HepG2 (cell line): Measurements from ENCODE around the gene TEX261. TPM values are rescaled to one million over a fixed set of nuclear protein-coding genes. Genes with fewer than 3 reads are reported as not detected.

ENCODE experiments used
- ATAC-seq: fragments of 200-7000 bp; cut with Tn5 transposase; 3 replicates; pipeline ENCODE4 v1.9.1; 2020; ENCODE audit warnings: mild to moderate bottlenecking, moderate library complexity
- BruUV-seq: library from RNA; stranded (reverse); fragments of 400-500 nt; replicated peaks from 2 replicates; lab custom pipeline; 2021; lab: Mats Ljungman, UMichigan
- CTCF ChIA-PET: fragments of 300-600 bp; formaldehyde crosslinking; extraction: SDS; loops from one replicate; lab custom pipeline; 2021; ENCODE audit warnings: low total read pairs, inconsistent platforms, low intra/inter-chr PET ratio; lab: Yijun Ruan, JAX
- POLR2A ChIA-PET: fragments of 350-600 bp; sonication (Branson Sonifier 250); formaldehyde crosslinking; loops from one replicate; lab custom pipeline; 2020; ENCODE audit warnings: antibody characterized with exemption, inconsistent platforms; lab: Yijun Ruan, JAX
- DNase-seq: peaks from one replicate; pipeline ENCODE4 v3.0.0-alpha.2; 2015; ENCODE audit warnings: low spot score
- FAIRE-seq: peaks from 3 replicates; lab custom pipeline; 2011; peaks lifted over from hg19 to GRCh38; lab: Jason Lieb, UNC
- H2AFZ ChIP-seq: one replicate; pipeline ENCODE4 v1.6.1; 2011; ENCODE audit warnings: low read length, inconsistent platforms
- H3K27ac ChIP-seq: fragments of 300-600 bp; 3 replicates; pipeline ENCODE4 v1.8.0; 2011; ENCODE audit warnings: mixed run types, mild to moderate bottlenecking, mixed read lengths, low read length, inconsistent platforms; ENCODE audit not compliant: insufficient read depth; ENCODE audit errors: extremely low read length
- H3K27me3 ChIP-seq, 2 experiments: fragments of 200-600 bp in 1 of 2; 2 replicates in 1 of 2; 3 replicates in 1 of 2; pipeline versions ENCODE4 v1.6.0 to v1.8.0; 2011; ENCODE audit warnings: low read length in 2 of 2, mild to moderate bottlenecking in 2 of 2, moderate library complexity in 2 of 2, inconsistent platforms in 1 of 2; ENCODE audit not compliant: insufficient read depth in 2 of 2, control insufficient read depth in 1 of 2
- H3K36me3 ChIP-seq, 2 experiments: fragments of 200-600 bp in 1 of 2; replicated peaks in 1 of 2; 2 replicates in 1 of 2; 3 replicates in 1 of 2; pipeline versions ENCODE4 v1.5.1 to v1.8.0; 2011; ENCODE audit warnings: low read length in 2 of 2, inconsistent platforms in 1 of 2; ENCODE audit not compliant: insufficient read depth in 2 of 2, control insufficient read depth in 1 of 2
- H3K4me1 ChIP-seq: 2 replicates; pipeline ENCODE4 v1.5.1; 2012; ENCODE audit warnings: low read length, inconsistent platforms; ENCODE audit not compliant: insufficient read depth
- H3K4me2 ChIP-seq: 2 replicates; pipeline ENCODE4 v1.6.0; 2011; ENCODE audit warnings: low read depth, low read length, inconsistent platforms
- H3K4me3 ChIP-seq, 3 experiments: fragments of 200-600 bp in 1 of 3; sonication (generic), shearing (Covaris generic) in 1 of 3; replicated peaks in 1 of 3; 2 replicates each; pipeline ENCODE4 v1.5.1; 2011 to 2016; ENCODE audit warnings: low read length in 3 of 3, inconsistent platforms in 2 of 3, low read depth in 2 of 3, mild to moderate bottlenecking in 2 of 3, control low read depth in 1 of 3, mixed read lengths in 1 of 3; ENCODE audit not compliant: insufficient read depth in 1 of 3
- H3K79me2 ChIP-seq: one replicate; pipeline ENCODE4 v1.6.1; 2011; ENCODE audit warnings: low read length, inconsistent platforms; ENCODE audit not compliant: insufficient read depth
- H3K9ac ChIP-seq: 2 replicates; pipeline ENCODE4 v1.6.0; 2011; ENCODE audit warnings: mild to moderate bottlenecking, low read depth, low read length, inconsistent platforms; ENCODE audit not compliant: insufficient read depth
- H3K9me3 ChIP-seq: 2 replicates; pipeline ENCODE4 v1.5.1; 2012; ENCODE audit warnings: mild to moderate bottlenecking, low read length
- H4K20me1 ChIP-seq: 2 replicates; pipeline ENCODE4 v1.6.0; 2011; ENCODE audit warnings: inconsistent platforms, mild to moderate bottlenecking, low read length, moderate library complexity; ENCODE audit not compliant: insufficient read depth
- CC2D1A ChIP-seq: sonication (generic); formaldehyde crosslinking; IDR thresholded peaks from 2 replicates; pipeline ENCODE4 v1.8.1; 2023; ENCODE audit warnings: mild to moderate bottlenecking, missing genetic modification reagents
- KDM5B ChIP-seq: sonication (generic); formaldehyde crosslinking; IDR thresholded peaks from 2 replicates; pipeline ENCODE4 v1.4.0; 2020; ENCODE audit warnings: missing genetic modification reagents, mild to moderate bottlenecking, borderline replicate concordance
- KLF16 ChIP-seq, 2 experiments: sonication (generic) in 1 of 2; formaldehyde crosslinking in 1 of 2; IDR thresholded peaks; 2 replicates each; pipeline versions ENCODE4 v1.6.1 to v1.8.0; 2016 to 2023; ENCODE audit warnings: missing genetic modification reagents in 2 of 2, missing compliant biosample characterization in 1 of 2
- MNT ChIP-seq: fragments of 450-650 bp; IDR thresholded peaks from 2 replicates; pipeline ENCODE4 v1.6.1; 2016
- NCOA1 ChIP-seq: sonication (generic); formaldehyde crosslinking; IDR thresholded peaks from 2 replicates; pipeline ENCODE4 v1.9.0; 2021; ENCODE audit warnings: missing genetic modification reagents
- NFE2L2 ChIP-seq: fragments of 150-350 bp; IDR thresholded peaks from 2 replicates; pipeline ENCODE4 v1.6.1; 2014; ENCODE audit warnings: low read length
- RBFOX2 ChIP-seq: fragments of 200-400 bp; formaldehyde crosslinking; IDR thresholded peaks from 2 replicates; pipeline ENCODE4 v1.6.1; 2017; ENCODE audit warnings: low read depth, mild to moderate bottlenecking, low read length
- ZNF564 ChIP-seq: sonication (generic); formaldehyde crosslinking; IDR thresholded peaks from 2 replicates; pipeline ENCODE4 v1.8.1; 2023; ENCODE audit warnings: mild to moderate bottlenecking, missing genetic modification reagents
- WGBS: methylation state at CpG from one replicate; pipeline ENCODE4 v1.1.6; 2017; ENCODE audit warnings: low lambda C conversion rate; 5-methylcytosine and 5-hydroxymethylcytosine counted together
- in situ Hi-C: cut with HindIII; loops from 2 replicates; pipeline ENCODE4 v1.10.0; 2017; ENCODE audit warnings: low pct_unique_long_range_greater_than_20kb; ENCODE audit not compliant: extremely low pct_ligation_motif_present
- intact Hi-C: fragments of 100-400 bp; cut with micrococcal nuclease; formaldehyde crosslinking; loops from one replicate; pipeline ENCODE4 v1.10.0; 2022; ENCODE audit not compliant: unreplicated experiment
- polyA plus RNA-seq, 8 experiments: library from polyadenylated mRNA; depleted of rRNA in 3 of 8; stranded (reverse) in 7 of 8; unstranded in 1 of 8; fragments of >200 nt; fragmentation: Illumina TruSeq in 4 of 8; extraction: Trizol in 4 of 8; gene quantifications; 2 replicates each; pipeline versions ENCODE4 v1.2.1 to v1.2.3, GENCODE V29; 2011 to 2016; ENCODE audit warnings: low read depth in 4 of 8, missing spikeins in 1 of 8, mixed read lengths in 1 of 8; ENCODE audit not compliant: insufficient read depth in 1 of 8
- total RNA-seq, 5 experiments: library from RNA; depleted of rRNA; stranded (reverse); fragments of >200 nt; fragmentation: Illumina TruSeq; extraction: Trizol; gene quantifications; 2 replicates each; pipeline ENCODE4 v1.2.3, GENCODE V29; 2016; ENCODE audit warnings: low read depth in 1 of 5
- TF ChIP-seq, protein P1 (sequence below): sonication (generic); formaldehyde crosslinking; IDR thresholded peaks from 2 replicates; pipeline ENCODE4 v1.5.1; 2020; ENCODE audit warnings: missing genetic modification reagents, mild to moderate bottlenecking, borderline replicate concordance
- TF ChIP-seq, protein P2 (sequence below): sonication (generic); formaldehyde crosslinking; IDR thresholded peaks from 2 replicates; pipeline ENCODE4 v1.4.0; 2020; ENCODE audit warnings: missing genetic modification reagents

TEX261 gene
- total and polyA plus RNA-seq, 2 of the 13 experiments (the other 11 are each of a cell fraction or from before 2014, with no cell fraction given), result 43.8 to 78.7 TPM

- H3K27me3 ChIP-seq, result peaks cover 0 to 9% of the 10 kb centered on the region in 2 experiments; a peak in 2 of 5 replicates
- H3K79me2 ChIP-seq, result no peaks in the 10 kb centered on the region
- no peak overlapping the region for H2AFZ ChIP-seq
- H3K9ac ChIP-seq, result no peak overlapping the region
- H3K4me1 ChIP-seq, result peaks cover 59% of the 10 kb centered on the region
- BruUV-seq, result no TSS peak
- POLR2A ChIA-PET, result no interaction called here
- no peak overlapping the region for H3K4me3 ChIP-seq
- no peak overlapping the region for H3K27ac ChIP-seq
- no peaks in the 10 kb centered on the region for H4K20me1 ChIP-seq
- no peaks in the 10 kb centered on the region for H3K9me3 ChIP-seq
- H3K36me3 ChIP-seq, result no peaks in the 10 kb centered on the region
- intact Hi-C loops, result no loop called here
- DNase-seq (no peak), FAIRE-seq (no peak)
- H3K4me2 ChIP-seq, result no peak overlapping the region
- no peak for TF ChIP-seq KLF16 (CRISPR knock-in tag; IDR thresholded peaks at IDR 0.05)
- TF ChIP-seq, protein P1, sequence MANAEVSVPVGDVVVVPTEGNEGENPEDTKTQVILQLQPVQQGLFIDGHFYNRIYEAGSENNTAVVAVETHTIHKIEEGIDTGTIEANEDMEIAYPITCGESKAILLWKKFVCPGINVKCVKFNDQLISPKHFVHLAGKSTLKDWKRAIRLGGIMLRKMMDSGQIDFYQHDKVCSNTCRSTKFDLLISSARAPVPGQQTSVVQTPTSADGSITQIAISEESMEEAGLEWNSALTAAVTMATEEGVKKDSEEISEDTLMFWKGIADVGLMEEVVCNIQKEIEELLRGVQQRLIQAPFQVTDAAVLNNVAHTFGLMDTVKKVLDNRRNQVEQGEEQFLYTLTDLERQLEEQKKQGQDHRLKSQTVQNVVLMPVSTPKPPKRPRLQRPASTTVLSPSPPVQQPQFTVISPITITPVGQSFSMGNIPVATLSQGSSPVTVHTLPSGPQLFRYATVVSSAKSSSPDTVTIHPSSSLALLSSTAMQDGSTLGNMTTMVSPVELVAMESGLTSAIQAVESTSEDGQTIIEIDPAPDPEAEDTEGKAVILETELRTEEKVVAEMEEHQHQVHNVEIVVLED (CRISPR knock-in tag), result no peak
- TF ChIP-seq KDM5B, result no peak
- peak; percentile 63 for TF ChIP-seq MNT
- no peak for TF ChIP-seq NCOA1 (CRISPR knock-in tag)
- no peak for TF ChIP-seq RBFOX2
- TF ChIP-seq, protein P2, sequence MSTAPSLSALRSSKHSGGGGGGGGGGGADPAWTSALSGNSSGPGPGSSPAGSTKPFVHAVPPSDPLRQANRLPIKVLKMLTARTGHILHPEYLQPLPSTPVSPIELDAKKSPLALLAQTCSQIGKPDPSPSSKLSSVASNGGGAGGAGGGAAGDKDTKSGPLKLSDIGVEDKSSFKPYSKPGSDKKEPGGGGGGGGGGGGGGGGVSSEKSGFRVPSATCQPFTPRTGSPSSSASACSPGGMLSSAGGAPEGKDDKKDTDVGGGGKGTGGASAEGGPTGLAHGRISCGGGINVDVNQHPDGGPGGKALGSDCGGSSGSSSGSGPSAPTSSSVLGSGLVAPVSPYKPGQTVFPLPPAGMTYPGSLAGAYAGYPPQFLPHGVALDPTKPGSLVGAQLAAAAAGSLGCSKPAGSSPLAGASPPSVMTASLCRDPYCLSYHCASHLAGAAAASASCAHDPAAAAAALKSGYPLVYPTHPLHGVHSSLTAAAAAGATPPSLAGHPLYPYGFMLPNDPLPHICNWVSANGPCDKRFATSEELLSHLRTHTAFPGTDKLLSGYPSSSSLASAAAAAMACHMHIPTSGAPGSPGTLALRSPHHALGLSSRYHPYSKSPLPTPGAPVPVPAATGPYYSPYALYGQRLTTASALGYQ (CRISPR knock-in tag), result no peak
- peak; percentile 35; the same call in 1 of the 2 replicates for TF ChIP-seq NFE2L2
- TF ChIP-seq CC2D1A (CRISPR knock-in tag), result no peak
- no peak for TF ChIP-seq ZNF564 (CRISPR knock-in tag)
- TF ChIP-seq, all 625 proteins: peak for 2
- WGBS, result 55% methylated on average over 7 of the region's 11 CpGs
- no peak for ATAC-seq
- in situ Hi-C loops, result no loop called here
- CTCF ChIA-PET, result no interaction called here
Observed at GRCh38 chr2:71003966-71004755, 9.5 kb upstream of the TEX261 start.
